WTC11 (cell line): ENCODE measurements around the gene PHLPP2. TPM values are rescaled to one million over a fixed set of nuclear protein-coding genes. Genes with fewer than 3 reads are reported as not detected.
A peak's percentile ranks its signal among the peaks of the same experiment; 100 is the strongest.

ENCODE experiments used
- ATAC-seq: fragments of 200-7000 bp; cut with Tn5 transposase; 2 replicates; pipeline ENCODE4 v1.10.0; 2021; ENCODE audit warnings: mild to moderate bottlenecking, moderate library complexity
- CTCF ChIA-PET: fragments of 300-600 bp; sonication (Branson Sonifier 250); formaldehyde crosslinking; loops from one replicate; lab custom pipeline; 2021; ENCODE audit warnings: antibody characterized with exemption; lab: Charles Lee
- POLR2A ChIA-PET: fragments of 350-600 bp; sonication (Branson Sonifier 250); formaldehyde crosslinking; loops from one replicate; lab custom pipeline; 2021; ENCODE audit warnings: antibody characterized with exemption; lab: Charles Lee
- DNase-seq: peaks from one replicate; pipeline ENCODE4 v3.0.0; 2021; ENCODE audit warnings: low spot score
- H3K27ac Mint-ChIP-seq: 2 replicates; pipeline ENCODE4 v1.8.0; 2021; ENCODE audit warnings: mixed read lengths
- H3K27me3 Mint-ChIP-seq: 2 replicates; pipeline ENCODE4 v1.8.0; 2021; ENCODE audit warnings: low read depth, mild to moderate bottlenecking, moderate library complexity, mixed read lengths
- H3K36me3 Mint-ChIP-seq: 2 replicates; pipeline ENCODE4 v1.8.0; 2021; ENCODE audit warnings: mixed read lengths
- H3K4me1 Mint-ChIP-seq: 2 replicates; pipeline ENCODE4 v1.8.0; 2022; ENCODE audit warnings: mixed read lengths
- H3K4me3 Mint-ChIP-seq: 2 replicates; pipeline ENCODE4 v1.8.0; 2021; ENCODE audit warnings: mild to moderate bottlenecking, moderate library complexity, mixed read lengths
- H3K9me3 Mint-ChIP-seq: 2 replicates; pipeline ENCODE4 v1.8.0; 2021; ENCODE audit warnings: mixed read lengths
- AR ChIP-seq: fragments of 250-450 bp; sonication (Bioruptor Pico); IDR thresholded peaks from 2 replicates; pipeline ENCODE4 v1.9.0; 2021; ENCODE audit warnings: mild to moderate bottlenecking
- ATF2 ChIP-seq: sonication (generic); formaldehyde crosslinking; IDR thresholded peaks from 2 replicates; pipeline ENCODE4 v1.8.1; 2022; ENCODE audit warnings: low read depth, missing genetic modification reagents, borderline replicate concordance
- CDX4 ChIP-seq: fragments of 250-450 bp; sonication (Bioruptor Pico); IDR thresholded peaks from 2 replicates; pipeline ENCODE4 v1.9.0; 2021; ENCODE audit warnings: moderate library complexity, mild to moderate bottlenecking, inconsistent platforms, borderline replicate concordance
- CREM ChIP-seq: sonication (generic); formaldehyde crosslinking; IDR thresholded peaks from 2 replicates; pipeline ENCODE4 v1.8.1; 2022; ENCODE audit warnings: mild to moderate bottlenecking, missing genetic modification reagents, moderate library complexity
- FOXK1 ChIP-seq: sonication (generic); formaldehyde crosslinking; IDR thresholded peaks from 2 replicates; pipeline ENCODE4 v1.8.0; 2022; ENCODE audit warnings: mild to moderate bottlenecking, moderate library complexity, missing genetic modification reagents
- HMGA2 ChIP-seq: fragments of 250-450 bp; sonication (Bioruptor Pico); IDR thresholded peaks from 2 replicates; pipeline ENCODE4 v1.4.0; 2021; ENCODE audit warnings: mild to moderate bottlenecking, moderate library complexity
- IRF2 ChIP-seq: sonication (generic); formaldehyde crosslinking; IDR thresholded peaks from 2 replicates; pipeline ENCODE4 v1.8.0; 2022; ENCODE audit warnings: low read depth, missing genetic modification reagents, borderline replicate concordance
- MAX ChIP-seq: sonication (generic); formaldehyde crosslinking; IDR thresholded peaks from 2 replicates; pipeline ENCODE4 v1.8.0; 2022; ENCODE audit warnings: mild to moderate bottlenecking, missing genetic modification reagents
- NFATC4 ChIP-seq: fragments of 250-450 bp; sonication (Bioruptor Pico); IDR thresholded peaks from 2 replicates; pipeline ENCODE4 v1.9.0; 2021; ENCODE audit warnings: mild to moderate bottlenecking
- NR1H2 ChIP-seq: sonication (generic); formaldehyde crosslinking; IDR thresholded peaks from 2 replicates; pipeline ENCODE4 v1.9.0; 2021; ENCODE audit warnings: mild to moderate bottlenecking, moderate library complexity, missing genetic modification reagents
- NR2C2 ChIP-seq: sonication (generic); formaldehyde crosslinking; IDR thresholded peaks from 2 replicates; pipeline ENCODE4 v1.8.0; 2022; ENCODE audit warnings: mild to moderate bottlenecking, missing genetic modification reagents
- RELA ChIP-seq: sonication (generic); formaldehyde crosslinking; IDR thresholded peaks from 2 replicates; pipeline ENCODE4 v1.8.1; 2022; ENCODE audit warnings: missing genetic modification reagents, mild to moderate bottlenecking, borderline replicate concordance
- RORB ChIP-seq: fragments of 250-450 bp; sonication (Bioruptor Pico); IDR thresholded peaks from 2 replicates; pipeline ENCODE4 v1.9.0; 2021; ENCODE audit warnings: mild to moderate bottlenecking
- SOX15 ChIP-seq: fragments of 250-450 bp; sonication (Bioruptor Pico); IDR thresholded peaks from 2 replicates; pipeline ENCODE4 v1.9.0; 2021; ENCODE audit warnings: mild to moderate bottlenecking
- SP1 ChIP-seq: sonication (generic); formaldehyde crosslinking; conservative IDR thresholded peaks from 2 replicates; pipeline ENCODE4 v1.8.1; 2022; ENCODE audit warnings: missing genetic modification reagents
- ZNF317 ChIP-seq: sonication (generic); formaldehyde crosslinking; IDR thresholded peaks from 2 replicates; pipeline ENCODE4 v1.8.1; 2023; ENCODE audit warnings: low read depth, mild to moderate bottlenecking, moderate library complexity, missing genetic modification reagents, borderline replicate concordance
- ZNF396 ChIP-seq: fragments of 250-450 bp; sonication (Bioruptor Pico); IDR thresholded peaks from 2 replicates; pipeline ENCODE4 v1.8.0; 2021; ENCODE audit warnings: mild to moderate bottlenecking, moderate library complexity, borderline replicate concordance
- total RNA-seq: library from RNA; stranded (reverse); gene quantifications from 3 replicates; pipeline ENCODE4 v1.2.3, GENCODE V29; 2021
- TF ChIP-seq, protein P1 (sequence below): fragments of 250-450 bp; sonication (Bioruptor Pico); IDR thresholded peaks from 2 replicates; pipeline ENCODE4 v1.8.0; 2021; ENCODE audit warnings: mild to moderate bottlenecking
- TF ChIP-seq, protein P2 (sequence below): fragments of 250-450 bp; sonication (Bioruptor Pico); IDR thresholded peaks from 2 replicates; pipeline ENCODE4 v2.1.2; 2022; ENCODE audit warnings: mild to moderate bottlenecking, moderate library complexity
- TF ChIP-seq, protein P3 (sequence below): fragments of 250-450 bp; sonication (Bioruptor Pico); conservative IDR thresholded peaks from 2 replicates; pipeline ENCODE4 v1.9.0; 2021; ENCODE audit warnings: mild to moderate bottlenecking
- TF ChIP-seq, protein P4 (sequence below): sonication (generic); formaldehyde crosslinking; IDR thresholded peaks from 2 replicates; pipeline ENCODE4 v1.8.1; 2023; ENCODE audit warnings: mild to moderate bottlenecking, missing genetic modification reagents, moderate library complexity
- TF ChIP-seq, protein P5 (sequence below): sonication (generic); formaldehyde crosslinking; conservative IDR thresholded peaks from 2 replicates; pipeline ENCODE4 v1.8.1; 2022; ENCODE audit warnings: mild to moderate bottlenecking, missing genetic modification reagents
- TF ChIP-seq, protein P6 (sequence below): sonication (generic); formaldehyde crosslinking; IDR thresholded peaks from 2 replicates; pipeline ENCODE4 v1.8.0; 2023; ENCODE audit warnings: mild to moderate bottlenecking, missing genetic modification reagents

The PHLPP2 gene
- total RNA-seq, 1 experiment from 2014 or later: 29.3 TPM

DNA sequence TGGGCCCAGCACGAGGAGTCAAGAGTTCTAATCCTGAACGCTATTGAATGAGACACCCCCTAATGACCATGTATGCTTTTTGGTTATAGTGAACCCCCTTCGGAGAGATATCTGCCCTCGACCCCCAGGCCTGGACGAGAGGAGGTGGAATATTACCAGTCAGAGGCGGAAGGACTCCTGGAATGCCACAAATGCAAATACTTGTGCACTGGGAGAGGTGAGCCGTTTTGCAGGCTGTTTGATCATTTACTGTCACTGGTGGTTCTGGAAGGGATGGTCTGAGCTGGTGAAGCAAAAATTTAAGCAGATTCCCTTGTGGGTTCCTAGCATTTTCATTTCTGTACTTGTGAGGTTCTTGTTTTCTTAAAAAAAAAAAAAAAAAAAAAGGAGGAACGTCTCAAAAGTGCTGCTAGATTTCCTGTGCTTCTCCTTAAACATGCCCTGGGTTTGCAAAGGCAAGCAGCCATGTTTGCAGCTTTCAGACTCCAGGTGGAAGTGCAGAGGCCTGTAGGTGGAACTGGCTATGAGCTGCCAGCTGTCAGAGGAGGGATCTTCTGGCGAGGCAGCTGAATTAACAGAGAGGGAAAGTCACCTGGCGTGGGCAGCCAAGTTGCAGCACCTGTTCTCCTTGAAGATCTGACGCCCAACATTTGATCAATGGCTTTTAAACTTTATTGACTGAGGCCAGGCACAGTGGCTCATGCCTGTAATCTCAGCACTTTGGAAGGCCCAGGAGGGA, 95.1 kb downstream of the PHLPP2 start:
- no peak for DNase-seq

DNA sequence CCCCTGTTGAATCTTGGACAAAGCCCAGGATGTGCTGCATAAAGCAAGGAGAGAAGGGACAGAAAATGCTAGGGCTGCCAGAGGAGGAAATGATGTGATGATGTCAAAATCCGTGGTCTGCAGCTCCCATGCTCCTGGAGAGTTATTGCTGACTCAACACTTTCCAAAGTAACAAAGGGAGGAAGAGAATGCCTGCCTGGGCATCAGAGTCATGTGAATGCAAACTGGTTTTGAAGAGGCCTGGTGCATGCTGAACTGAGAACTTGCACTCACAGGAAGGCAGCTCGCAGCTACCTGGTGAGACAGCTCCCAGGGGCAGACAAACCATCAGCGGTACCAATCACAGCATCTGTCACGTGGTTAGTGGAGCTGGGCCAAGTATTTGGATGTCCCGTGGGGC, 95.7 kb downstream of the PHLPP2 start:
- peaks cover 40% of the 10 kb centered on the region for H3K36me3 Mint-ChIP-seq
- no peaks in the 10 kb centered on the region for H3K27me3 Mint-ChIP-seq
- ChIA-PET POLR2A (no interaction called here), CTCF (interaction anchor here (1.1 to 2.3 kb wide), 4 partner anchors 8 to 64 kb away, joined by 3 to 31 read pairs (median 7); no protein-coding TSS in a partner anchor)
- H3K9me3 Mint-ChIP-seq: no peaks in the 10 kb centered on the region
- peak overlapping the region; percentile 64 for H3K27ac Mint-ChIP-seq
- ATAC-seq (no peak), DNase-seq (no peak)
- peak overlapping the region; percentile 17; the same call in 1 of the 2 replicates for H3K4me3 Mint-ChIP-seq
- H3K4me1 Mint-ChIP-seq: peaks cover 23% of the 10 kb centered on the region
- TF ChIP-seq CDX4: no peak
- TF ChIP-seq, protein P1, sequence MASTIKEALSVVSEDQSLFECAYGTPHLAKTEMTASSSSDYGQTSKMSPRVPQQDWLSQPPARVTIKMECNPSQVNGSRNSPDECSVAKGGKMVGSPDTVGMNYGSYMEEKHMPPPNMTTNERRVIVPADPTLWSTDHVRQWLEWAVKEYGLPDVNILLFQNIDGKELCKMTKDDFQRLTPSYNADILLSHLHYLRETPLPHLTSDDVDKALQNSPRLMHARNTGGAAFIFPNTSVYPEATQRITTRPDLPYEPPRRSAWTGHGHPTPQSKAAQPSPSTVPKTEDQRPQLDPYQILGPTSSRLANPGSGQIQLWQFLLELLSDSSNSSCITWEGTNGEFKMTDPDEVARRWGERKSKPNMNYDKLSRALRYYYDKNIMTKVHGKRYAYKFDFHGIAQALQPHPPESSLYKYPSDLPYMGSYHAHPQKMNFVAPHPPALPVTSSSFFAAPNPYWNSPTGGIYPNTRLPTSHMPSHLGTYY (CRISPR knock-in tag): no peak
- no peak for TF ChIP-seq NR1H2 (CRISPR knock-in tag)
- TF ChIP-seq AR (CRISPR knock-in tag): no peak
- TF ChIP-seq, protein P2, sequence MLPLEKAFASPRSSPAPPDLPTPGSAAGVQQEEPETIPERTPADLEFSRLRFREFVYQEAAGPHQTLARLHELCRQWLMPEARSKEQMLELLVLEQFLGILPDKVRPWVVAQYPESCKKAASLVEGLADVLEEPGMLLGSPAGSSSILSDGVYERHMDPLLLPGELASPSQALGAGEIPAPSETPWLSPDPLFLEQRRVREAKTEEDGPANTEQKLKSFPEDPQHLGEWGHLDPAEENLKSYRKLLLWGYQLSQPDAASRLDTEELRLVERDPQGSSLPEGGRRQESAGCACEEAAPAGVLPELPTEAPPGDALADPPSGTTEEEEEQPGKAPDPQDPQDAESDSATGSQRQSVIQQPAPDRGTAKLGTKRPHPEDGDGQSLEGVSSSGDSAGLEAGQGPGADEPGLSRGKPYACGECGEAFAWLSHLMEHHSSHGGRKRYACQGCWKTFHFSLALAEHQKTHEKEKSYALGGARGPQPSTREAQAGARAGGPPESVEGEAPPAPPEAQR (CRISPR knock-in tag): no peak
- TF ChIP-seq, protein P3, sequence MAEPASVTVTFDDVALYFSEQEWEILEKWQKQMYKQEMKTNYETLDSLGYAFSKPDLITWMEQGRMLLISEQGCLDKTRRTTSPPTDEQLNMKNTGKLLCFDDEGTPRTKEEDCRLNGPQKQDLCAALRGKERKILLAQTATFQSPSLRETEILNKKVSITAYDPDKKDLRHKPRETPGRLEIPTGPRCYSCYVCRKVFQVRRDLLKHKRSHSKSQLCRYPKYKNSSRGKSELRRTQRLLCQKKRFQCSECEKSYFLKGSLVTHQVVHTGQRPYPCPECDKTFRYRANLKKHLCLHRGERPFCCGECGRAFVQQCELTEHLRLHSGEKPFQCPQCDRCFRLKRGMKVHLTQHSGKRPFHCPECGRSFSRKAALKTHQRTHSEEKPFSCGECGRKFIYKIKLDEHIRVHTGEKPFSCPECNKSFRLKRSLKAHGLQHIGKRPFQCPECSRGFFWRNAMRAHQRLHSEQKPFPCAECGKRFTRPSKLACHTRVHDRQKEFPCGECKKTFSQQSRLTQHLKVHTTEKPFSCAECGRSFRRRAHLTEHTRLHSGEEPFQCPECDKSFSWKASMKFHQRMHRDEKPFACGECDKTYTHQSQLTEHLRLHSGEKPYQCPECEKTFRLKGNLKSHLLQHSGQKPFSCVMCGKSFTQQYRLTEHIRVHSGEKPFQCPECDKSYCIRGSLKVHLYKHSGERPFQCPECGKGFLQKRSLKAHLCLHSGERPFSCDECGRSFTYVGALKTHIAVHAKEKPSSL (CRISPR knock-in tag): no peak

More for the DNA sequence above, 95.1 kb downstream of the PHLPP2 start:
- Mint-ChIP-seq H3K4me1 (peaks cover 23% of the 10 kb centered on the region), H3K4me3 (peak overlapping the region; percentile 12; the same call in 1 of the 2 replicates)
- CTCF ChIA-PET: interaction anchor here (2.3 kb wide), 1 partner anchor 19 kb away, joined by 31 read pairs; no protein-coding TSS in a partner anchor
- TF ChIP-seq NFATC4 (CRISPR knock-in tag) (no peak), SP1 (CRISPR knock-in tag) (no peak), MAX (CRISPR knock-in tag) (no peak), NR2C2 (CRISPR knock-in tag) (no peak), FOXK1 (CRISPR knock-in tag) (no peak), CREM (CRISPR knock-in tag) (no peak), RORB (no peak), ZNF396 (CRISPR knock-in tag) (no peak), ATF2 (CRISPR knock-in tag) (no peak), SOX15 (no peak), HMGA2 (CRISPR knock-in tag) (no peak), RELA (no peak), ZNF317 (CRISPR knock-in tag) (no peak), IRF2 (CRISPR knock-in tag) (no peak)
- TF ChIP-seq, protein P4, sequence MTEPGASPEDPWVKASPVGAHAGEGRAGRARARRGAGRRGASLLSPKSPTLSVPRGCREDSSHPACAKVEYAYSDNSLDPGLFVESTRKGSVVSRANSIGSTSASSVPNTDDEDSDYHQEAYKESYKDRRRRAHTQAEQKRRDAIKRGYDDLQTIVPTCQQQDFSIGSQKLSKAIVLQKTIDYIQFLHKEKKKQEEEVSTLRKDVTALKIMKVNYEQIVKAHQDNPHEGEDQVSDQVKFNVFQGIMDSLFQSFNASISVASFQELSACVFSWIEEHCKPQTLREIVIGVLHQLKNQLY (CRISPR knock-in tag): no peak
- TF ChIP-seq, protein P5, sequence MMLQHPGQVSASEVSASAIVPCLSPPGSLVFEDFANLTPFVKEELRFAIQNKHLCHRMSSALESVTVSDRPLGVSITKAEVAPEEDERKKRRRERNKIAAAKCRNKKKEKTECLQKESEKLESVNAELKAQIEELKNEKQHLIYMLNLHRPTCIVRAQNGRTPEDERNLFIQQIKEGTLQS (CRISPR knock-in tag): no peak
- TF ChIP-seq, protein P6, sequence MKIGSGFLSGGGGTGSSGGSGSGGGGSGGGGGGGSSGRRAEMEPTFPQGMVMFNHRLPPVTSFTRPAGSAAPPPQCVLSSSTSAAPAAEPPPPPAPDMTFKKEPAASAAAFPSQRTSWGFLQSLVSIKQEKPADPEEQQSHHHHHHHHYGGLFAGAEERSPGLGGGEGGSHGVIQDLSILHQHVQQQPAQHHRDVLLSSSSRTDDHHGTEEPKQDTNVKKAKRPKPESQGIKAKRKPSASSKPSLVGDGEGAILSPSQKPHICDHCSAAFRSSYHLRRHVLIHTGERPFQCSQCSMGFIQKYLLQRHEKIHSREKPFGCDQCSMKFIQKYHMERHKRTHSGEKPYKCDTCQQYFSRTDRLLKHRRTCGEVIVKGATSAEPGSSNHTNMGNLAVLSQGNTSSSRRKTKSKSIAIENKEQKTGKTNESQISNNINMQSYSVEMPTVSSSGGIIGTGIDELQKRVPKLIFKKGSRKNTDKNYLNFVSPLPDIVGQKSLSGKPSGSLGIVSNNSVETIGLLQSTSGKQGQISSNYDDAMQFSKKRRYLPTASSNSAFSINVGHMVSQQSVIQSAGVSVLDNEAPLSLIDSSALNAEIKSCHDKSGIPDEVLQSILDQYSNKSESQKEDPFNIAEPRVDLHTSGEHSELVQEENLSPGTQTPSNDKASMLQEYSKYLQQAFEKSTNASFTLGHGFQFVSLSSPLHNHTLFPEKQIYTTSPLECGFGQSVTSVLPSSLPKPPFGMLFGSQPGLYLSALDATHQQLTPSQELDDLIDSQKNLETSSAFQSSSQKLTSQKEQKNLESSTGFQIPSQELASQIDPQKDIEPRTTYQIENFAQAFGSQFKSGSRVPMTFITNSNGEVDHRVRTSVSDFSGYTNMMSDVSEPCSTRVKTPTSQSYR (CRISPR knock-in tag): no peak
- TF ChIP-seq, all 79 proteins: peak for 0
- Mint-ChIP-seq H3K27ac (peak overlapping the region; percentile 49; the same call in 1 of the 2 replicates), H3K9me3 (no peaks in the 10 kb centered on the region), H3K36me3 (peaks cover 47% of the 10 kb centered on the region), H3K27me3 (no peaks in the 10 kb centered on the region)
- POLR2A ChIA-PET: no interaction called here
- ATAC-seq: no peak
